GM23338 (cell line): ENCODE results near the gene BTRC. TPM values are rescaled to one million over a fixed set of nuclear protein-coding genes. Genes with fewer than 3 reads are reported as not detected.

ENCODE experiments used
- ATAC-seq: fragments of 200-7000 bp; cut with Tn5 transposase; 3 replicates; pipeline ENCODE4 v1.9.1; 2020
- DNase-seq: peaks from one replicate; pipeline ENCODE4 v3.0.0-alpha.2; 2015; ENCODE audit warnings: low spot score
- H2AFZ ChIP-seq: fragments of 200-600 bp; sonication (generic); 2 replicates; pipeline ENCODE4 v1.8.0; 2016; ENCODE audit warnings: antibody characterized with exemption, mild to moderate bottlenecking, moderate library complexity
- H3F3A ChIP-seq: fragments of 200-600 bp; sonication (generic); replicated peaks from 2 replicates; pipeline ENCODE4 v1.8.0; 2017; ENCODE audit warnings: antibody characterized with exemption, mixed run types, low read depth
- H3K27ac ChIP-seq: fragments of 200-600 bp; sonication (generic); 2 replicates; pipeline ENCODE4 v1.6.1; 2016; ENCODE audit warnings: low read depth
- H3K27me3 ChIP-seq: fragments of 200-600 bp; sonication (generic); 2 replicates; pipeline ENCODE4 v1.8.0; 2016; ENCODE audit warnings: mild to moderate bottlenecking, mixed run types, moderate library complexity; ENCODE audit not compliant: insufficient read depth
- H3K36me3 ChIP-seq: fragments of 200-600 bp; sonication (generic); 2 replicates; pipeline ENCODE4 v1.8.0; 2016; ENCODE audit warnings: mild to moderate bottlenecking; ENCODE audit not compliant: insufficient read depth
- H3K4me1 ChIP-seq: fragments of 200-600 bp; sonication (generic); 2 replicates; pipeline ENCODE4 v1.8.0; 2016; ENCODE audit warnings: mild to moderate bottlenecking, moderate library complexity; ENCODE audit not compliant: insufficient read depth
- H3K4me2 ChIP-seq: fragments of 200-600 bp; sonication (generic); 2 replicates; pipeline ENCODE4 v1.7.1; 2017; ENCODE audit warnings: mixed run types
- H3K4me3 ChIP-seq: fragments of 200-600 bp; sonication (generic); 2 replicates; pipeline ENCODE4 v1.6.1; 2016; ENCODE audit warnings: mixed run types
- H3K79me2 ChIP-seq: fragments of 200-600 bp; sonication (generic); replicated peaks from 2 replicates; pipeline ENCODE4 v1.8.0; 2017; ENCODE audit warnings: mild to moderate bottlenecking; ENCODE audit not compliant: insufficient read depth
- H3K9me2 ChIP-seq: fragments of 200-600 bp; sonication (generic); 2 replicates; pipeline ENCODE4 v1.8.0; 2017; ENCODE audit not compliant: insufficient read depth
- H4K20me1 ChIP-seq: fragments of 200-600 bp; sonication (generic); replicated peaks from 2 replicates; pipeline ENCODE4 v1.8.0; 2017; ENCODE audit warnings: mild to moderate bottlenecking; ENCODE audit not compliant: insufficient read depth
- H3K27ac Mint-ChIP-seq: 2 replicates; pipeline ENCODE4 v1.8.0; 2020; ENCODE audit warnings: inconsistent platforms, mild to moderate bottlenecking, moderate library complexity, mixed read lengths
- H3K27me3 Mint-ChIP-seq: 3 replicates; pipeline ENCODE4 v1.8.0; 2022; ENCODE audit warnings: low read depth, mild to moderate bottlenecking, moderate library complexity, mixed read lengths, inconsistent platforms; ENCODE audit not compliant: insufficient read depth, poor library complexity
- H3K36me3 Mint-ChIP-seq: 3 replicates; pipeline ENCODE4 v1.8.0; 2021; ENCODE audit warnings: low read depth, mild to moderate bottlenecking, inconsistent platforms, moderate library complexity, mixed read lengths
- H3K4me1 Mint-ChIP-seq: 3 replicates; pipeline ENCODE4 v1.8.0; 2020; ENCODE audit warnings: mild to moderate bottlenecking, inconsistent platforms, mixed read lengths
- H3K4me3 Mint-ChIP-seq: 3 replicates; pipeline ENCODE4 v1.8.0; 2021; ENCODE audit warnings: moderate library complexity, mild to moderate bottlenecking, inconsistent platforms, mixed read lengths
- H3K9me3 Mint-ChIP-seq: 3 replicates; pipeline ENCODE4 v1.8.0; 2020; ENCODE audit warnings: moderate library complexity, mild to moderate bottlenecking, inconsistent platforms, mixed read lengths
- CREB1 ChIP-seq: fragments of 250-450 bp; sonication (Bioruptor Pico); IDR thresholded peaks from 2 replicates; pipeline ENCODE4 v1.5.0; 2020; ENCODE audit warnings: low read depth, mild to moderate bottlenecking, moderate library complexity
- EZH2 ChIP-seq: fragments of 200-600 bp; sonication (generic); IDR thresholded peaks from one replicate; pipeline ENCODE4 v1.8.0; 2017; ENCODE audit warnings: antibody characterized with exemption, mild to moderate bottlenecking, low read depth; ENCODE audit not compliant: unreplicated experiment
- EZH2phosphoT487 ChIP-seq: fragments of 200-600 bp; sonication (generic); IDR thresholded peaks from one replicate; pipeline ENCODE4 v1.8.1; 2018; ENCODE audit warnings: antibody characterized with exemption; ENCODE audit not compliant: unreplicated experiment
- JUNB ChIP-seq: IDR thresholded peaks from one replicate; pipeline ENCODE4 v1.6.1; 2016; ENCODE audit warnings: antibody characterized with exemption; ENCODE audit not compliant: unreplicated experiment
- NANOG ChIP-seq: IDR thresholded peaks from 2 replicates; pipeline ENCODE4 v1.6.1; 2016; ENCODE audit warnings: antibody characterized with exemption, borderline replicate concordance
- POLR2AphosphoS5 ChIP-seq: IDR thresholded peaks from 2 replicates; pipeline ENCODE4 v1.6.1; 2016; ENCODE audit warnings: antibody characterized with exemption, low read depth
- STAT1 ChIP-seq: IDR thresholded peaks from one replicate; pipeline ENCODE4 v1.6.1; 2016; ENCODE audit warnings: antibody characterized with exemption; ENCODE audit not compliant: unreplicated experiment
- ZNF114 ChIP-seq: fragments of 250-450 bp; sonication (Bioruptor Pico); IDR thresholded peaks from 2 replicates; pipeline ENCODE4 v1.5.0; 2020; ENCODE audit warnings: mild to moderate bottlenecking, moderate library complexity
- ZNF462 ChIP-seq: fragments of 250-450 bp; sonication (Bioruptor Pico); IDR thresholded peaks from 2 replicates; pipeline ENCODE4 v1.5.0; 2020; ENCODE audit warnings: mild to moderate bottlenecking, moderate library complexity
- polyA plus RNA-seq: library from polyadenylated mRNA; unstranded; fragments of >200 nt; fragmentation: Nextera tagmentation; extraction: Ambion mirVana; gene quantifications from 2 replicates; pipeline ENCODE4 v1.2.1, GENCODE V29; 2016
- total RNA-seq: library from RNA; depleted of rRNA; stranded (reverse); fragments of >200 nt; shearing (Covaris generic); gene quantifications from 2 replicates; pipeline ENCODE4 v1.2.3, GENCODE V29; 2014
- TF ChIP-seq, protein P1 (sequence below): IDR thresholded peaks from one replicate; pipeline ENCODE4 v1.6.1; 2018; ENCODE audit warnings: antibody characterized with exemption; ENCODE audit not compliant: unreplicated experiment

Gene BTRC
- total and polyA plus RNA-seq, 2 experiments from 2014 or later: 10.0 to 17.5 TPM

GRCh38 chr10:101446947-101447346, 93.0 kb downstream of the BTRC start (continued):
- TF ChIP-seq, protein P1, sequence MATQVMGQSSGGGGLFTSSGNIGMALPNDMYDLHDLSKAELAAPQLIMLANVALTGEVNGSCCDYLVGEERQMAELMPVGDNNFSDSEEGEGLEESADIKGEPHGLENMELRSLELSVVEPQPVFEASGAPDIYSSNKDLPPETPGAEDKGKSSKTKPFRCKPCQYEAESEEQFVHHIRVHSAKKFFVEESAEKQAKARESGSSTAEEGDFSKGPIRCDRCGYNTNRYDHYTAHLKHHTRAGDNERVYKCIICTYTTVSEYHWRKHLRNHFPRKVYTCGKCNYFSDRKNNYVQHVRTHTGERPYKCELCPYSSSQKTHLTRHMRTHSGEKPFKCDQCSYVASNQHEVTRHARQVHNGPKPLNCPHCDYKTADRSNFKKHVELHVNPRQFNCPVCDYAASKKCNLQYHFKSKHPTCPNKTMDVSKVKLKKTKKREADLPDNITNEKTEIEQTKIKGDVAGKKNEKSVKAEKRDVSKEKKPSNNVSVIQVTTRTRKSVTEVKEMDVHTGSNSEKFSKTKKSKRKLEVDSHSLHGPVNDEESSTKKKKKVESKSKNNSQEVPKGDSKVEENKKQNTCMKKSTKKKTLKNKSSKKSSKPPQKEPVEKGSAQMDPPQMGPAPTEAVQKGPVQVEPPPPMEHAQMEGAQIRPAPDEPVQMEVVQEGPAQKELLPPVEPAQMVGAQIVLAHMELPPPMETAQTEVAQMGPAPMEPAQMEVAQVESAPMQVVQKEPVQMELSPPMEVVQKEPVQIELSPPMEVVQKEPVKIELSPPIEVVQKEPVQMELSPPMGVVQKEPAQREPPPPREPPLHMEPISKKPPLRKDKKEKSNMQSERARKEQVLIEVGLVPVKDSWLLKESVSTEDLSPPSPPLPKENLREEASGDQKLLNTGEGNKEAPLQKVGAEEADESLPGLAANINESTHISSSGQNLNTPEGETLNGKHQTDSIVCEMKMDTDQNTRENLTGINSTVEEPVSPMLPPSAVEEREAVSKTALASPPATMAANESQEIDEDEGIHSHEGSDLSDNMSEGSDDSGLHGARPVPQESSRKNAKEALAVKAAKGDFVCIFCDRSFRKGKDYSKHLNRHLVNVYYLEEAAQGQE: no peak
- TF ChIP-seq EZH2phosphoT487: no peak
- no peak for TF ChIP-seq POLR2AphosphoS5
- no peak for TF ChIP-seq CREB1
- no peak for TF ChIP-seq NANOG
- TF ChIP-seq STAT1: no peak
- no peak for TF ChIP-seq JUNB
- no peak for TF ChIP-seq ZNF114

DNA sequence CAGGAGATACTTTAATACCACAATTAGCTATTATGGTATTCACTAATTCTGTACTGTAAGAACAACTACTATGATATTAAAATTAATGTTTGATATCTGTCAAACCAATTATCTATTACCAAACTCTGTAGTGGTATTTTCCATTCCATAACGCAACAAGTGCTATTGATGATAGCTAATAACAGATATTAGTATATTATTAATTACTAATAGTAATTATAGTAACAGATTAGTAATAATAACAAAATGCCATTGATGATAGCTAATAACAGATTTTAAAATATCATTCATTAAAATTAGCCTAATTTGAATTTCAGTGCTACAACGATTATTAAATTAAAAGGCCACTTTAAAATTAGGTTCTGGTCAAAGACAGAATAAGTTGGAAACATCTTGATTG, 93.5 kb downstream of the BTRC start:
- Histone ChIP-seq H3K27me3 (no peaks in the 10 kb centered on the region), H3K9me2 (no peaks in the 10 kb centered on the region), H3K79me2 (no peaks in the 10 kb centered on the region), H3K4me2 (no peak overlapping the region), H3K4me3 (no peak overlapping the region), H3F3A (no peaks in the 10 kb centered on the region), H4K20me1 (no peaks in the 10 kb centered on the region), H3K27ac (no peak overlapping the region), H2AFZ (no peak overlapping the region), H3K4me1 (peaks cover 5% of the 10 kb centered on the region), H3K36me3 (no peaks in the 10 kb centered on the region)
- H3K9me3 Mint-ChIP-seq: no peaks in the 10 kb centered on the region
- peaks cover 12% of the 10 kb centered on the region for H3K4me1 Mint-ChIP-seq
- no peak for DNase-seq
- H3K4me3 Mint-ChIP-seq: no peak overlapping the region
- ATAC-seq: no peak
- H3K36me3 Mint-ChIP-seq: no peaks in the 10 kb centered on the region
- no peak overlapping the region for H3K27ac Mint-ChIP-seq
- H3K27me3 Mint-ChIP-seq: no peaks in the 10 kb centered on the region
- TF ChIP-seq EZH2 (no peak), STAT1 (no peak), ZNF462 (CRISPR knock-in tag) (no peak), NANOG (no peak), ZNF114 (no peak), CREB1 (no peak)
- TF ChIP-seq, protein P1: no peak
